Smooth muscle cell (in vitro differentiated cells): ENCODE measurements around the gene RIN3. TPM values are rescaled to one million over a fixed set of nuclear protein-coding genes. Genes with fewer than 3 reads are reported as not detected.

ENCODE experiments used
- DNase-seq: peaks from one replicate; lab custom pipeline; 2025; ENCODE audit not compliant: unreplicated experiment; lab: John Stamatoyannopoulos, UW
- H2AFZ ChIP-seq: fragments of 200-600 bp; sonication (generic); 2 replicates; pipeline ENCODE4 v1.6.0; 2016; ENCODE audit warnings: antibody characterized with exemption, low read depth, mild to moderate bottlenecking
- H3F3A ChIP-seq: fragments of 200-600 bp; sonication (generic); 2 replicates; pipeline ENCODE4 v1.6.0; 2017; ENCODE audit warnings: antibody characterized with exemption, low read depth
- H3K27ac ChIP-seq: fragments of 200-600 bp; sonication (generic); 2 replicates; pipeline ENCODE4 v1.5.1; 2016; ENCODE audit warnings: low read depth, mild to moderate bottlenecking
- H3K27me3 ChIP-seq: fragments of 200-600 bp; sonication (generic); 2 replicates; pipeline ENCODE4 v1.6.1; 2016; ENCODE audit warnings: low read depth, mild to moderate bottlenecking
- H3K36me3 ChIP-seq: fragments of 200-600 bp; sonication (generic); 2 replicates; pipeline ENCODE4 v1.5.1; 2016; ENCODE audit warnings: low read depth
- H3K4me1 ChIP-seq: fragments of 200-600 bp; sonication (generic); 2 replicates; pipeline ENCODE4 v1.5.1; 2016; ENCODE audit warnings: low read depth
- H3K4me2 ChIP-seq: fragments of 200-600 bp; sonication (generic); 2 replicates; pipeline ENCODE4 v1.6.0; 2016; ENCODE audit warnings: mild to moderate bottlenecking
- H3K4me3 ChIP-seq: fragments of 200-600 bp; sonication (generic); 2 replicates; pipeline ENCODE4 v1.5.1; 2016; ENCODE audit warnings: mild to moderate bottlenecking
- H3K79me2 ChIP-seq: fragments of 200-600 bp; sonication (generic); 2 replicates; pipeline ENCODE4 v1.6.0; 2016; ENCODE audit warnings: low read depth, mild to moderate bottlenecking
- H3K9ac ChIP-seq: fragments of 200-600 bp; sonication (generic); 2 replicates; pipeline ENCODE4 v1.6.0; 2016; ENCODE audit warnings: low read depth
- H3K9me3 ChIP-seq: fragments of 200-600 bp; sonication (generic); replicated peaks from 2 replicates; pipeline ENCODE4 v1.5.1; 2016; ENCODE audit warnings: low read depth
- H4K20me1 ChIP-seq: fragments of 200-600 bp; sonication (generic); 2 replicates; pipeline ENCODE4 v1.6.0; 2016; ENCODE audit warnings: low read depth
- CTCF ChIP-seq: fragments of 200-600 bp; sonication (generic); IDR thresholded peaks from 2 replicates; pipeline ENCODE4 v1.5.1; 2017; ENCODE audit warnings: borderline replicate concordance, mild to moderate bottlenecking, antibody characterized with exemption; ENCODE audit not compliant: insufficient read depth, poor library complexity, severe bottlenecking
- WGBS: methylation state at CpG from one replicate; pipeline ENCODE4 v1.1.7; 2016; ENCODE audit warnings: low lambda C conversion rate; 5-methylcytosine and 5-hydroxymethylcytosine counted together
- polyA plus RNA-seq: library from polyadenylated mRNA; unstranded; fragments of >200 nt; fragmentation: Nextera tagmentation; extraction: Ambion mirVana; gene quantifications from 2 replicates; pipeline ENCODE4 v1.2.1, GENCODE V29; 2016
- total RNA-seq: library from RNA; depleted of rRNA; stranded (reverse); fragments of >200 nt; gene quantifications from 2 replicates; pipeline ENCODE4 v1.2.3, GENCODE V29; 2014

Gene RIN3
- total and polyA plus RNA-seq, 2 experiments from 2014 or later: 2.7 to 3.8 TPM

GRCh38 chr14:92656306-92657081 is 142.9 kb downstream of the RIN3 start:
- Histone ChIP-seq H3K9me3 (no peaks in the 10 kb centered on the region), H3K27ac (no peak overlapping the region), H4K20me1 (no peaks in the 10 kb centered on the region), H3K27me3 (no peaks in the 10 kb centered on the region), H3F3A (no peaks in the 10 kb centered on the region), H3K4me1 (no peaks in the 10 kb centered on the region), H3K79me2 (no peaks in the 10 kb centered on the region), H3K9ac (no peak overlapping the region), H3K36me3 (no peaks in the 10 kb centered on the region), H2AFZ (no peak overlapping the region), H3K4me2 (no peak overlapping the region), H3K4me3 (no peak overlapping the region)
- no peak for DNase-seq
- 96% methylated on average over 8 of the region's 8 CpGs for WGBS
- no peak for TF ChIP-seq CTCF

- Histone ChIP-seq H3K79me2 (no peaks in the 10 kb centered on the region), H3K27ac (no peak overlapping the region), H3K9me3 (no peaks in the 10 kb centered on the region), H3K9ac (no peak overlapping the region), H3K36me3 (no peaks in the 10 kb centered on the region), H3F3A (no peaks in the 10 kb centered on the region), H3K4me2 (no peak overlapping the region), H3K27me3 (no peaks in the 10 kb centered on the region), H3K4me3 (no peak overlapping the region), H2AFZ (no peak overlapping the region), H4K20me1 (no peaks in the 10 kb centered on the region), H3K4me1 (no peaks in the 10 kb centered on the region)
- DNase-seq: no peak
- no peak for TF ChIP-seq CTCF
- WGBS: 87% methylated on average over 13 of the region's 13 CpGs
These were observed 144.0 kb downstream of the RIN3 start for GRCh38 chr14:92657457-92658142.

GRCh38 chr14:92658160-92658559 is 144.6 kb downstream of the RIN3 start:
- 88% methylated on average over 13 of the region's 13 CpGs for WGBS
- no peak for DNase-seq
- H3K4me3 ChIP-seq: no peak overlapping the region
- H3K36me3 ChIP-seq: no peaks in the 10 kb centered on the region
- H3F3A ChIP-seq: no peaks in the 10 kb centered on the region
- no peaks in the 10 kb centered on the region for H3K4me1 ChIP-seq
- no peak overlapping the region for H3K27ac ChIP-seq
- H3K79me2 ChIP-seq: no peaks in the 10 kb centered on the region
- H3K9me3 ChIP-seq: no peaks in the 10 kb centered on the region
- no peak for TF ChIP-seq CTCF
- no peaks in the 10 kb centered on the region for H3K27me3 ChIP-seq
- H2AFZ ChIP-seq: no peak overlapping the region
- H3K9ac ChIP-seq: no peak overlapping the region
- no peak overlapping the region for H3K4me2 ChIP-seq
- no peaks in the 10 kb centered on the region for H4K20me1 ChIP-seq
